Keratinocyte (primary cell): Measurements from ENCODE around the gene TTYH2. TPM values are rescaled to one million over a fixed set of nuclear protein-coding genes. Genes with fewer than 3 reads are reported as not detected.

Experiments
- DNase-seq: peaks from one replicate; pipeline ENCODE4 v3.0.0-alpha.2; 2011; ENCODE audit warnings: low read depth, missing footprints, low spot score
- FAIRE-seq: peaks from 2 replicates; lab custom pipeline; 2011; peaks lifted over from hg19 to GRCh38; lab: Jason Lieb, UNC
- H2AFZ ChIP-seq: 2 replicates; pipeline ENCODE4 v1.6.0; 2012; ENCODE audit warnings: low read length, control low read depth, inconsistent platforms; ENCODE audit not compliant: control insufficient read depth
- H3K27ac ChIP-seq: 2 replicates; pipeline ENCODE4 v1.5.1; 2011; ENCODE audit warnings: low read length; ENCODE audit not compliant: control insufficient read depth, insufficient read depth
- H3K27me3 ChIP-seq: 3 replicates; pipeline ENCODE4 v1.6.0; 2011; ENCODE audit warnings: low read length; ENCODE audit not compliant: control insufficient read depth, insufficient read depth; ENCODE audit errors: extremely low read depth
- H3K36me3 ChIP-seq, 2 experiments: 2 replicates in 1 of 2; 3 replicates in 1 of 2; pipeline ENCODE4 v1.5.1; 2011; ENCODE audit warnings: low read length in 2 of 2, mild to moderate bottlenecking in 1 of 2; ENCODE audit not compliant: control insufficient read depth in 2 of 2, insufficient read depth in 2 of 2; ENCODE audit errors: extremely low read depth in 1 of 2
- H3K4me1 ChIP-seq: 3 replicates; pipeline ENCODE4 v1.5.1; 2011; ENCODE audit warnings: low read length; ENCODE audit not compliant: control insufficient read depth, insufficient read depth; ENCODE audit errors: extremely low read depth
- H3K4me2 ChIP-seq: 3 replicates; pipeline ENCODE4 v1.6.0; 2011; ENCODE audit warnings: low read depth, low read length; ENCODE audit not compliant: control insufficient read depth, insufficient read depth; ENCODE audit errors: extremely low read depth
- H3K4me3 ChIP-seq, 3 experiments: fragments of 200-600 bp in 1 of 3; sonication (generic) in 1 of 3; 2 replicates in 2 of 3; 3 replicates in 1 of 3; pipeline ENCODE4 v1.5.1; 2011 to 2016; ENCODE audit warnings: low read length in 3 of 3, mild to moderate bottlenecking in 3 of 3, control low read depth in 2 of 3, inconsistent platforms in 1 of 3, low read depth in 1 of 3, mixed read lengths in 1 of 3, mixed run types in 1 of 3, moderate library complexity in 1 of 3; ENCODE audit not compliant: control insufficient read depth in 2 of 3, insufficient read depth in 2 of 3; ENCODE audit errors: extremely low read depth in 1 of 3
- H3K79me2 ChIP-seq: 2 replicates; pipeline ENCODE4 v1.6.0; 2012; ENCODE audit warnings: low read length; ENCODE audit not compliant: control insufficient read depth, insufficient read depth
- H3K9ac ChIP-seq: 3 replicates; pipeline ENCODE4 v1.6.0; 2011; ENCODE audit warnings: low read length; ENCODE audit not compliant: control insufficient read depth, insufficient read depth; ENCODE audit errors: extremely low read depth
- H3K9me1 ChIP-seq: 3 replicates; pipeline ENCODE4 v1.6.0; 2011; ENCODE audit warnings: low read length; ENCODE audit not compliant: control insufficient read depth, insufficient read depth; ENCODE audit errors: extremely low read depth
- H3K9me3 ChIP-seq: 2 replicates; pipeline ENCODE4 v1.5.1; 2012; ENCODE audit warnings: low read depth, low read length; ENCODE audit not compliant: control insufficient read depth
- H4K20me1 ChIP-seq: 3 replicates; pipeline ENCODE4 v1.6.0; 2011; ENCODE audit warnings: low read length; ENCODE audit not compliant: control insufficient read depth, insufficient read depth; ENCODE audit errors: extremely low read depth
- EZH2 ChIP-seq: IDR thresholded peaks from one replicate; pipeline ENCODE4 v1.6.1; 2012; ENCODE audit warnings: inconsistent platforms, mild to moderate bottlenecking, low read length, moderate library complexity
- dilution Hi-C: fragments of 300-500 bp; cut with MboI; formaldehyde crosslinking; loops from one replicate; pipeline ENCODE4 v1.7.0; 2020; ENCODE audit warnings: low sequenced_read_pairs; ENCODE audit not compliant: extremely low pct_ligation_motif_present
- polyA plus RNA-seq, 5 experiments: library from polyadenylated mRNA; depleted of rRNA in 3 of 5; stranded (reverse) in 3 of 5; stranded (forward) in 1 of 5; unstranded in 1 of 5; fragments of >200 nt; gene quantifications; 1 replicate in 1 of 5; 2 replicates in 3 of 5; 3 replicates in 1 of 5; pipeline versions ENCODE4 v1.2.1 to v1.2.3, GENCODE V29; 2011 to 2012; ENCODE audit warnings: missing spikeins in 2 of 5, low read depth in 1 of 5, low replicate concordance in 1 of 5
- TF ChIP-seq, protein P1 (sequence below), 3 experiments: IDR thresholded peaks in 1 of 3; conservative IDR thresholded peaks in 1 of 3; optimal IDR thresholded peaks in 1 of 3; 2 replicates in 2 of 3; 3 replicates in 1 of 3; pipeline versions ENCODE3 to v1.5.1; 2011; ENCODE audit warnings: low read length in 3 of 3, mild to moderate bottlenecking in 3 of 3, moderate library complexity in 2 of 3, control low read depth in 1 of 3, inconsistent platforms in 1 of 3; ENCODE audit not compliant: insufficient read depth in 2 of 3; ENCODE audit errors: extremely low read depth in 1 of 3

TTYH2 gene
- polyA plus RNA-seq, 1 donor (not counting 4 experiments of a cell fraction or from before 2014, with no cell fraction given): 3.7 TPM

DNA sequence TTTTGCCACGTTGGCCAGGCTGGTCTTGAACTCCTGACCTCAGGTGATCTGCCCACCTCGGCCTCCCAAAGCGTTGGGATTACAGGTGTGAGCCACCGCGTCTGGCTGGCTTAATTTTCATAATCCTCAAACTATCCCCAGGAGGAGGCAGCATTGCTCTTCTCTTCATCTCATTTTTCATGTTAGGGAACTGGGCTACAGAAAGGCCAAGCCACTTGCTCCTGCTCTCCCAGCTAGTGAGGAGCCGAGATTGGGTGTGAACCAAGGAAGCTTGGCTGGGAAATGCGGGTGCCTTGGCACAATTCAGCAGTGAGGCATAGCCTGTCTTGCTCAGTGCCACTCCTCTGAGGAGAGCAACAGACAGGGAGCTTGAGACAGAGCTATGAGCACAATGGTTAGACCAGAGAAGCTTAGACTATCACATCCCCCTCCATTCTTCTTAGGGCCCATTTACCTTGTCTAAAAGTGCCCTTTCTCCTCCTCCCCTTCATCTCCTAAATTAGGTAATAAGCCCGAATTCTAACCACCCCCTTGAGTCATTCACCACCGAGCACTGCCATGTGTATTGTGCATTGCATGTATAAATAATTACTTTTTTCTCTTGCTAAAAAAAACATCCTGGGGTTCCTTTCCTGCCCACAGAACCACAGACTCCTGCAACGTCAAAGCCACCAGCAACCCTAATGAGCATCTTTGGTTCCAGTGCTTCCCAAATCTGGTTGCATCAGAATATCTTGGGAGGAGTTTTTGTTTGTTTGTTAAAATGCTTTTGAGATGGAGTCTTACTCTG is 92.7 kb downstream of the TTYH2 start:
- no peak overlapping the region for H3K4me3 ChIP-seq
- H3K9me3 ChIP-seq: no peaks in the 10 kb centered on the region
- no peak overlapping the region for H3K27ac ChIP-seq
- TF ChIP-seq EZH2: no peak
- TF ChIP-seq, protein P1, sequence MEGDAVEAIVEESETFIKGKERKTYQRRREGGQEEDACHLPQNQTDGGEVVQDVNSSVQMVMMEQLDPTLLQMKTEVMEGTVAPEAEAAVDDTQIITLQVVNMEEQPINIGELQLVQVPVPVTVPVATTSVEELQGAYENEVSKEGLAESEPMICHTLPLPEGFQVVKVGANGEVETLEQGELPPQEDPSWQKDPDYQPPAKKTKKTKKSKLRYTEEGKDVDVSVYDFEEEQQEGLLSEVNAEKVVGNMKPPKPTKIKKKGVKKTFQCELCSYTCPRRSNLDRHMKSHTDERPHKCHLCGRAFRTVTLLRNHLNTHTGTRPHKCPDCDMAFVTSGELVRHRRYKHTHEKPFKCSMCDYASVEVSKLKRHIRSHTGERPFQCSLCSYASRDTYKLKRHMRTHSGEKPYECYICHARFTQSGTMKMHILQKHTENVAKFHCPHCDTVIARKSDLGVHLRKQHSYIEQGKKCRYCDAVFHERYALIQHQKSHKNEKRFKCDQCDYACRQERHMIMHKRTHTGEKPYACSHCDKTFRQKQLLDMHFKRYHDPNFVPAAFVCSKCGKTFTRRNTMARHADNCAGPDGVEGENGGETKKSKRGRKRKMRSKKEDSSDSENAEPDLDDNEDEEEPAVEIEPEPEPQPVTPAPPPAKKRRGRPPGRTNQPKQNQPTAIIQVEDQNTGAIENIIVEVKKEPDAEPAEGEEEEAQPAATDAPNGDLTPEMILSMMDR (optimal IDR thresholded peaks at IDR 0.05 in 1 of 3, IDR thresholded peaks at IDR 0.05 in 1 of 3, conservative IDR thresholded peaks at IDR 0.05 in 1 of 3; ENCODE audit: extremely low read depth in 1 of 3, insufficient read depth in 2 of 3, low read length in 3 of 3): peak in 2 of 3 experiments; percentile 23 to 39
- H3K79me2 ChIP-seq: no peaks in the 10 kb centered on the region
- H4K20me1 ChIP-seq: no peaks in the 10 kb centered on the region
- DNase-seq: no peak
- no peak overlapping the region for H3K9ac ChIP-seq
- no peak for FAIRE-seq
- no peak overlapping the region for H2AFZ ChIP-seq
- no peak overlapping the region for H3K4me2 ChIP-seq
- H3K27me3 ChIP-seq: peaks cover 9% of the 10 kb centered on the region
- dilution Hi-C loops: no loop called here
- H3K4me1 ChIP-seq: no peaks in the 10 kb centered on the region
- H3K36me3 ChIP-seq: no peaks in the 10 kb centered on the region
- H3K9me1 ChIP-seq: no peaks in the 10 kb centered on the region

DNA sequence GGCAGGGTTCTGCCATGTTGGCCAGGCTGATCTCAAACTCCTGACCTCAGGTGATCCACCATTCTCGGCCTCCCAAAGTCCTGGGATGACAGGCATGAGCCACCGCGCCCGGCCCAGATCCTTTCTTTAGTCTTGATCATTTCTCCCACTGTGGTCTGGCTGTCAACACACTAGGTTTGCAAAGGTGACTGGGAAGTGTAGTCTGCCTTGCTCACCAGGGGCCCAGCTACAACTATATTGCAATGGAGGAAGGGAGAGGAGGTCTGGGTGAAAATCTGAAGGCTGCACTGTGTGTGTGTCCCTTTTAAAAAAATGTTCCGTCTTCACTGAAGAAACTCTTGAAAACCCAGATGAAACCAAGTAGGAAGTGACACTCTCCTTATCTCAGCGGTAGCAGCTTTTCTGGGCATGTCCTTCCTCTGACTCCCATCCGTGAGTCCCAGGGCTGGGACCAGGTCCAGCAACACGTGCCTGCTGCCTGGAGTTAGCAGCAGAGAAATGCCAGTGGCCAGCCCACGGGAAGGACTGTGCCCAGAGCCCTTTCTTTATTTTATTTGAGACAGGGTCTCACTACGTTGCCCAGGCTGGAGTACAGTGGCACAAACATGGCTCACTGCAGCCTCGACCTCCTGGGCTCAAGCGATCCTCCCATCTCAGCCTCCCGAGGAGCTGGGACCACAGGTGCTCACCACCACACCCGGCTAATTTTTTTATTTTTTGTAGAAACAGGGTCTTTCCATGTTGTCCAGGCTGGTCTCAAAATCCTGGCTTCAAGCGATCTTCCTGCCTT is 94.8 kb downstream of the TTYH2 start:
- no peak overlapping the region for H3K4me2 ChIP-seq
- peaks cover 2% of the 10 kb centered on the region for H3K9me3 ChIP-seq
- H4K20me1 ChIP-seq: no peaks in the 10 kb centered on the region
- H3K9ac ChIP-seq: no peak overlapping the region
- no peak for TF ChIP-seq EZH2
- TF ChIP-seq, protein P1 (optimal IDR thresholded peaks at IDR 0.05 in 1 of 3, IDR thresholded peaks at IDR 0.05 in 1 of 3, conservative IDR thresholded peaks at IDR 0.05 in 1 of 3; ENCODE audit: extremely low read depth in 1 of 3, insufficient read depth in 2 of 3, low read length in 3 of 3): no peak
- DNase-seq (no peak), FAIRE-seq (no peak)
- peaks cover 14% of the 10 kb centered on the region for H3K27me3 ChIP-seq
- no peaks in the 10 kb centered on the region for H3K79me2 ChIP-seq
- H3K9me1 ChIP-seq: no peaks in the 10 kb centered on the region
- no peaks in the 10 kb centered on the region for H3K36me3 ChIP-seq
- no peak overlapping the region for H3K4me3 ChIP-seq
- no peaks in the 10 kb centered on the region for H3K4me1 ChIP-seq
- H2AFZ ChIP-seq: no peak overlapping the region
- H3K27ac ChIP-seq: no peak overlapping the region
- dilution Hi-C loops: no loop called here
